ENCODE results near the gene EVA1C. TPM values are rescaled to one million over a fixed set of nuclear protein-coding genes. Genes with fewer than 3 reads are reported as not detected.
"Not testable (repeated sequence)": the region's sequence is repeated elsewhere in the genome, so short reads cannot be mapped to it uniquely, and the experiment has no call there.

Gene EVA1C
- total and polyA plus RNA-seq, 12 donors = 12.1 to 42.9 (median 14.0) TPM

DNA sequence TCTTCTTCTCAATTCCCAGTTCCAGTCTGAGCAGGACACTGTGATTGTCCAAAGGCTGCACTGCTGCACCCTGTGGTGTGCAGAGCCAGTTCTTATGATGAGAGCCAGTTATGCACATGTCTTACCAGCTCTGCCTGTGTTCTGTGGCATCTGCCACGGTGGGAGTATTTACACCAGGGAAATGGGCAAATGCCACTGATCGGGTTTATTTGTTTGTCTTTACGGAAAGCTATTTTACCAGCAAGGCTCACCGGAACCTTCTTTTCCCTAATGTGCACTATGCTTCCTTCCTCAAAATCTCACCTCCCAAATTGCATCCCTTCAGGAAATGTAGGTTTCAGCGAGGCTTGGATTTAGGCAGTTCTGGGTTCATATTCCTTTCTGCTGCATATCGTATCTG, 49.0 kb downstream of the EVA1C start:
- intact Hi-C loops (cut with DNase I) = loop anchor here in 1 of 10 donors (5.0 kb wide), 1 partner anchor 154 kb away; no protein-coding TSS in a partner anchor

DNA sequence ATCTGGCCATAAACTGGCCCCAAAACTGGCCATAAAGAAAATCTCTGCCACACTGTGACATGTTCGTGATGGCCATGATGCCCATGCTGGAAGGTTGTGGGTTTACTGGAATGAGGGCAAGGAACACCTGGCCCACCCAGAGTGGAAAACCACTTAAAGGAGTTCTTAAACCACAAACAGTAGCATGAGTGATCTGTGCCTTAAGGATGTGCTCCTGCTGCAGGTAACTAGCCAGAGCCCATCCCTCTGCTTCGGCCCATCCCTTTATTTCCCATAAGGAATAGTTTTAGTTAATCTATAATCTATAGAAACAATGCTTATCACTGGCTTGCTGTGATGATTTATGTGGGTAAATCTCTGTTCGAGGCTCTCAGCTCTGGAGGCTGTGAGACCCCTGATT, 50.1 kb downstream of the EVA1C start:
- ATAC-seq, H3K9me3 ChIP-seq, H3K27me3 ChIP-seq, H3K4me3 ChIP-seq, DNase-seq: not testable (repeated sequence)
- WGBS, 2 donors = 98 to 99% methylated on average over 3 of the region's 3 CpGs
- Histone ChIP-seq H3K27ac (peak overlapping the region in 2 of 10 donors; percentile 38 to 54), H3K36me3 (peaks cover 0 to 79% (median 32%) of the 10 kb centered on the region in 9 donors), H3K4me1 (peaks cover 3 to 28% (median 6%) of the 10 kb centered on the region in 9 donors)
- intact Hi-C loops (cut with DNase I) = loop anchor here in 1 of 10 donors (5.0 kb wide), 1 partner anchor 155 kb away; no protein-coding TSS in a partner anchor

More for the DNA sequence above, 49.0 kb downstream of the EVA1C start:
- Histone ChIP-seq H3K4me1 (peaks cover 9 to 38% (median 17%) of the 10 kb centered on the region in 9 donors), H3K27me3 (no peaks in the 10 kb centered on the region), H3K27ac (no peak overlapping the region), H3K9me3 (no peaks in the 10 kb centered on the region), H3K36me3 (peaks cover 0 to 76% (median 32%) of the 10 kb centered on the region in 9 donors), H3K4me3 (no peak overlapping the region)
- ATAC-seq = no peak
- TF ChIP-seq, protein P1, sequence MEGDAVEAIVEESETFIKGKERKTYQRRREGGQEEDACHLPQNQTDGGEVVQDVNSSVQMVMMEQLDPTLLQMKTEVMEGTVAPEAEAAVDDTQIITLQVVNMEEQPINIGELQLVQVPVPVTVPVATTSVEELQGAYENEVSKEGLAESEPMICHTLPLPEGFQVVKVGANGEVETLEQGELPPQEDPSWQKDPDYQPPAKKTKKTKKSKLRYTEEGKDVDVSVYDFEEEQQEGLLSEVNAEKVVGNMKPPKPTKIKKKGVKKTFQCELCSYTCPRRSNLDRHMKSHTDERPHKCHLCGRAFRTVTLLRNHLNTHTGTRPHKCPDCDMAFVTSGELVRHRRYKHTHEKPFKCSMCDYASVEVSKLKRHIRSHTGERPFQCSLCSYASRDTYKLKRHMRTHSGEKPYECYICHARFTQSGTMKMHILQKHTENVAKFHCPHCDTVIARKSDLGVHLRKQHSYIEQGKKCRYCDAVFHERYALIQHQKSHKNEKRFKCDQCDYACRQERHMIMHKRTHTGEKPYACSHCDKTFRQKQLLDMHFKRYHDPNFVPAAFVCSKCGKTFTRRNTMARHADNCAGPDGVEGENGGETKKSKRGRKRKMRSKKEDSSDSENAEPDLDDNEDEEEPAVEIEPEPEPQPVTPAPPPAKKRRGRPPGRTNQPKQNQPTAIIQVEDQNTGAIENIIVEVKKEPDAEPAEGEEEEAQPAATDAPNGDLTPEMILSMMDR (IDR thresholded peaks at IDR 0.05) = no peak
- no peak for DNase-seq
- 85 to 89% methylated on average over 6 of the region's 6 CpGs for WGBS, 2 donors

DNA sequence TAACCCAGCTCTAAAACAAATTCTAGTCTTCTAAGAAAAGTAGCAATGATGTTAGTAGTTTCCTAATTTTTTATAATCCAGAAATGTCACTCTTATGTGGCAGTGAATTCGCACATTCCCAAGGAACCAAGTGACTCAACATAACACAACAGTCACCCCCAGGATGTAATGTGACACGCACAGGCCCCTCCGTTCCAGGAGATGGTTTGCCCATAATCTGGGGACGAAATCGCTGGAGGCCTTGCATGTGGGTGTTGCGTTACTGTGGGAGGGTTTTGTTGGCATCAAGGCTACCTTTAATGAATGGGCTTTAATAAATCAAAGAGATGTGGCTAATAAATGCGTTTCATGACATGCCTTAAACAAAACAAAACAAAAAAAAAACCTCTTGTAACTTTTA, 50.9 kb downstream of the EVA1C start:
- intact Hi-C loops (cut with DNase I) = loop anchor here in 1 of 10 donors (5.0 kb wide), 1 partner anchor 156 kb away; no protein-coding TSS in a partner anchor
- Histone ChIP-seq H3K4me1 (peaks cover 0 to 20% (median 0%) of the 10 kb centered on the region in 9 donors), H3K9me3 (no peaks in the 10 kb centered on the region), H3K27me3 (no peaks in the 10 kb centered on the region), H3K27ac (peak overlapping the region in 6 of 10 donors; percentile 20 to 54 (median 35)), H3K4me3 (no peak overlapping the region), H3K36me3 (peaks cover 0 to 79% (median 38%) of the 10 kb centered on the region in 9 donors)
- 90 to 92% methylated on average over 7 of the region's 7 CpGs for WGBS, 2 donors
- ATAC-seq = no peak
- DNase-seq = no peak
- TF ChIP-seq, protein P1 (IDR thresholded peaks at IDR 0.05) = no peak

DNA sequence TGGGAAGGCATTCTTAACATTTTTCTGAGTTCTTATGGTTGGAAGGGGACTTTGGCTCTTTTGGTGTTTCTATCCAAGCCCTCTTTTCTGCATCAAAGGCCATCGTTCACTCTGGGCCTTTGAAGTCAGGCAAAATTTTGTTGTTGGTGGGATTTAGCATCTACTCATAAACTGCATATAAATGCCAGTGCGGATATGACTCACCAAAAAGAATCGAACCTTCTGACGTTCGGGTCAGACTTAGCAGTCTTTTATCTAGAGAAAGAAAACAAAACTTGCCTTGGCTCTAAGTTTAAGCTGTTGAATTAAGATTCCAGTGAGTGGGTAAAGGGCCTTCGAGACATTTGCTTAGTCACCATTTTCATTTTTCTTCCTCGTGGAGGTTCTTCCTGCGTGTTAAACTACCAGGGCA, 51.4 kb downstream of the EVA1C start:
- no peak for DNase-seq
- H3K4me3 ChIP-seq = no peak overlapping the region
- H3K4me1 ChIP-seq = peaks cover 0 to 15% (median 0%) of the 10 kb centered on the region in 9 donors
- H3K36me3 ChIP-seq = peaks cover 0 to 79% (median 38%) of the 10 kb centered on the region in 9 donors
- no peaks in the 10 kb centered on the region for H3K9me3 ChIP-seq
- TF ChIP-seq, protein P1 (IDR thresholded peaks at IDR 0.05) = no peak
- H3K27me3 ChIP-seq = no peaks in the 10 kb centered on the region
- WGBS, 2 donors = 69 to 79% methylated on average over 8 of the region's 8 CpGs
- peak overlapping the region in 7 of 10 donors; percentile 20 to 67 (median 48) for H3K27ac ChIP-seq
- ATAC-seq = peak in 6 of 8 donors; percentile 32 to 61 (median 40)
- intact Hi-C loops (cut with DNase I) = loop anchor here in 1 of 10 donors (5.0 kb wide), 1 partner anchor 157 kb away; no protein-coding TSS in a partner anchor

DNA sequence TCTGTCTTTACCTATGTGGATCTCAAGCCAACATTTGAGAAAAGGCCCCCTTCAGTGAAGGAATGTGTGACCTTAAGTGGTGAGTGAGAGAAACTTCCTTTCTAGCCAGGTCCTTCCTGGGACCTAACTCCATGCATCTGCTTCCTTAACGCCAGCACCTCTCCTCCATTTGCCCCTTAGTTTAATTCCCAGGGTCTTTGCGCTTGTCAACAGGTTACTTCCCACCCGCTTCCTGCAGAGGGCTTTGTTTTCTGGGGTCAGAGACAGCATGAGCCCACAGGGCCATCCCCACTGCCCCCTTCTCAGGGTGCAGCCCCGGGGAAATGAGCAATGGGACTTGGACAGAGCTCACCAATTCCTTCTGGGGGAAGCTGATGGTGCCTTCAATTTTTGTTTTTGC, 54.8 kb downstream of the EVA1C start:
- WGBS, 2 donors = 85 to 88% methylated on average over 4 of the region's 4 CpGs
- H3K27ac ChIP-seq = no peak overlapping the region
- TF ChIP-seq, protein P1 (IDR thresholded peaks at IDR 0.05) = no peak
- H3K9me3 ChIP-seq = no peaks in the 10 kb centered on the region
- ATAC-seq (no peak), DNase-seq (no peak)
- peaks cover 0 to 15% (median 0%) of the 10 kb centered on the region in 9 donors for H3K4me1 ChIP-seq
- no peaks in the 10 kb centered on the region for H3K27me3 ChIP-seq
- intact Hi-C loops (cut with DNase I) = no loop called here
- H3K36me3 ChIP-seq = peaks cover 0 to 81% (median 42%) of the 10 kb centered on the region in 9 donors
- H3K4me3 ChIP-seq = no peak overlapping the region

Data from heart right ventricle (tissue), 16 donors.